Esophagus muscularis mucosa (tissue), 4 donors: ENCODE results near the gene PNPLA6. TPM values are rescaled to one million over a fixed set of nuclear protein-coding genes. Genes with fewer than 3 reads are reported as not detected.
"Not testable (repeated sequence)": the region's sequence is repeated elsewhere in the genome, so short reads cannot be mapped to it uniquely, and the experiment has no call there.

ENCODE experiments used
- DNase-seq: peaks from one replicate; pipeline ENCODE4 v3.0.0-alpha.2; 2017; ENCODE audit errors: extremely low spot score
- H3K27ac ChIP-seq, 4 donors: fragments of 200-600 bp; sonication (generic); replicated peaks in 1 of 4; 1 replicate in 3 of 4; 2 replicates in 1 of 4; pipeline ENCODE4 v1.5.1; 2016 to 2019; ENCODE audit warnings: mild to moderate bottlenecking in 1 of 4
- H3K27me3 ChIP-seq, 4 donors: fragments of 200-600 bp; sonication (generic); one replicate each; pipeline versions ENCODE4 v1.5.1 to v1.6.0; 2016 to 2019
- H3K36me3 ChIP-seq, 4 donors: fragments of 200-600 bp; sonication (generic); one replicate each; pipeline ENCODE4 v1.5.1; 2016 to 2019
- H3K4me1 ChIP-seq, 4 donors: fragments of 200-600 bp; sonication (generic); one replicate each; pipeline ENCODE4 v1.5.1; 2016 to 2019
- H3K4me3 ChIP-seq, 4 donors: fragments of 200-600 bp; sonication (generic); 1 replicate in 2 of 4; 2 replicates in 2 of 4; pipeline ENCODE4 v1.5.1; 2016 to 2019; ENCODE audit warnings: mild to moderate bottlenecking in 4 of 4, moderate library complexity in 1 of 4
- H3K9me3 ChIP-seq, 4 donors: fragments of 200-600 bp; sonication (generic); 1 replicate in 3 of 4; 2 replicates in 1 of 4; pipeline ENCODE4 v1.5.1; 2016 to 2019
- EP300 ChIP-seq: sonication (generic); formaldehyde crosslinking; IDR thresholded peaks from one replicate; pipeline ENCODE4 v1.6.1; 2017; ENCODE audit warnings: antibody characterized with exemption
- POLR2A ChIP-seq: fragments of 450-650 bp; IDR thresholded peaks from one replicate; pipeline ENCODE4 v1.6.1; 2017; ENCODE audit warnings: antibody characterized with exemption, moderate library complexity, mild to moderate bottlenecking, low read depth
- POLR2AphosphoS5 ChIP-seq, 2 donors: sonication (generic); formaldehyde crosslinking; IDR thresholded peaks; one replicate each; pipeline ENCODE4 v1.6.1; 2017; ENCODE audit warnings: antibody characterized with exemption in 2 of 2
- WGBS: methylation state at CpG from one replicate; pipeline ENCODE4 v1.1.5; 2018; 5-methylcytosine and 5-hydroxymethylcytosine counted together
- intact Hi-C: fragments of 100-400 bp; cut with DNase I; formaldehyde crosslinking; loops from one replicate; pipeline ENCODE4 v1.15.1; 2023
- total RNA-seq, 4 donors: library from RNA; depleted of rRNA; stranded (reverse); fragments of >200 nt; gene quantifications; one replicate each; pipeline versions ENCODE4 v1.1.0 to v1.2.1, GENCODE V29; 2016
- TF ChIP-seq, protein P1 (sequence below), 3 experiments: fragments of 200-600 bp in 2 of 3; fragments of 450-650 bp in 1 of 3; sonication (generic) in 2 of 3; IDR thresholded peaks; one replicate each; pipeline ENCODE4 v1.5.1; 2017 to 2019; ENCODE audit warnings: antibody characterized with exemption in 3 of 3, mild to moderate bottlenecking in 2 of 3, moderate library complexity in 1 of 3

The PNPLA6 gene
- total RNA-seq, 4 donors from 2014 or later = 58.1 to 156 (median 85.7) TPM

- TF ChIP-seq, protein P1, sequence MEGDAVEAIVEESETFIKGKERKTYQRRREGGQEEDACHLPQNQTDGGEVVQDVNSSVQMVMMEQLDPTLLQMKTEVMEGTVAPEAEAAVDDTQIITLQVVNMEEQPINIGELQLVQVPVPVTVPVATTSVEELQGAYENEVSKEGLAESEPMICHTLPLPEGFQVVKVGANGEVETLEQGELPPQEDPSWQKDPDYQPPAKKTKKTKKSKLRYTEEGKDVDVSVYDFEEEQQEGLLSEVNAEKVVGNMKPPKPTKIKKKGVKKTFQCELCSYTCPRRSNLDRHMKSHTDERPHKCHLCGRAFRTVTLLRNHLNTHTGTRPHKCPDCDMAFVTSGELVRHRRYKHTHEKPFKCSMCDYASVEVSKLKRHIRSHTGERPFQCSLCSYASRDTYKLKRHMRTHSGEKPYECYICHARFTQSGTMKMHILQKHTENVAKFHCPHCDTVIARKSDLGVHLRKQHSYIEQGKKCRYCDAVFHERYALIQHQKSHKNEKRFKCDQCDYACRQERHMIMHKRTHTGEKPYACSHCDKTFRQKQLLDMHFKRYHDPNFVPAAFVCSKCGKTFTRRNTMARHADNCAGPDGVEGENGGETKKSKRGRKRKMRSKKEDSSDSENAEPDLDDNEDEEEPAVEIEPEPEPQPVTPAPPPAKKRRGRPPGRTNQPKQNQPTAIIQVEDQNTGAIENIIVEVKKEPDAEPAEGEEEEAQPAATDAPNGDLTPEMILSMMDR (IDR thresholded peaks at IDR 0.05) = peak; percentile 13 to 37 (median 19)
- no peak for TF ChIP-seq EP300
- peak in 1 of 2 donors; percentile 11 for TF ChIP-seq POLR2AphosphoS5 (IDR thresholded peaks at IDR 0.05)
- TF ChIP-seq POLR2A = no peak
- Histone ChIP-seq H3K36me3 (peaks cover 19 to 57% (median 44%) of the 10 kb centered on the region in 4 donors), H3K4me3 (peak overlapping the region; percentile 78 to 91 (median 88)), H3K4me1 (peaks cover 13 to 28% (median 25%) of the 10 kb centered on the region in 4 donors), H3K27me3 (no peaks in the 10 kb centered on the region), H3K27ac (peak overlapping the region; percentile 90 to 97 (median 94)), H3K9me3 (no peaks in the 10 kb centered on the region)
- WGBS = 0% methylated on average over 18 of the region's 27 CpGs
- intact Hi-C loops = loop anchor here (5.0 to 10.0 kb wide), 2 partner anchors 42 to 180 kb away; no protein-coding TSS in a partner anchor
- DNase-seq = peak; percentile 95
Observed at GRCh38 chr19:7534531-7535046, 928 bp upstream of the PNPLA6 start.

- DNase-seq = no peak
- Histone ChIP-seq H3K9me3 (no peaks in the 10 kb centered on the region), H3K4me3 (peak overlapping the region; percentile 78 to 91 (median 88)), H3K27me3 (no peaks in the 10 kb centered on the region), H3K36me3 (peaks cover 34 to 57% (median 45%) of the 10 kb centered on the region in 4 donors), H3K4me1 (peaks cover 13 to 28% (median 25%) of the 10 kb centered on the region in 4 donors), H3K27ac (peak overlapping the region; percentile 90 to 97 (median 94))
- intact Hi-C loops = loop anchor here (10.0 kb wide), 1 partner anchor 181 kb away; no protein-coding TSS in a partner anchor
- WGBS = 37% methylated on average over 16 of the region's 30 CpGs
- TF ChIP-seq POLR2A (no peak), EP300 (no peak), POLR2AphosphoS5 (IDR thresholded peaks at IDR 0.05) (no peak)
- TF ChIP-seq, protein P1 (IDR thresholded peaks at IDR 0.05) = no peak
Observed at GRCh38 chr19:7535998-7536695, 630 bp downstream of the PNPLA6 start.

DNA sequence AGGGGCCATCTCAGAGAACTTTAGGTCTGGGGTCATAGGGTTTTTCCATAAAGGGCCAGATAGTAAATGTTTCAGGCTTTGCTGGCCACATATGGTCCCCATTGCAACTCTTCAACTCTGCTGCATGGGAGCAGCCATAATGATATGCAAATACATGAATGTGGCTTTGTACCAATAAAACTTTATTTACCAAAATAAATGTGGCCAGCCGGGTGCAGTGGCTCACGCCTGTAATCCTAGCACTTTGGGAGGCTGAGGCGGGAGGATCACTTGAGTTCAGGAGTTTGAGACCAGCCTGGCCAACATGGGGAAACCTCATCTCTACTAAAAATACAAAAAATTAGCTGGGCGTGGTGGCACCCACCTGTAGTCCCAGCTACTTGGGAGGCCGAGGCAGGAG is 3.5 kb downstream of the PNPLA6 start:
- H3K4me1 ChIP-seq = peaks cover 5 to 18% (median 15%) of the 10 kb centered on the region in 4 donors
- 94% methylated on average over 2 of the region's 5 CpGs for WGBS
- not testable (repeated sequence) for H3K27ac ChIP-seq, DNase-seq, H3K9me3 ChIP-seq, H3K27me3 ChIP-seq, H3K4me3 ChIP-seq
- intact Hi-C loops = loop anchor here (10.0 kb wide), 1 partner anchor 184 kb away; no protein-coding TSS in a partner anchor
- H3K36me3 ChIP-seq = peaks cover 55 to 71% (median 63%) of the 10 kb centered on the region in 4 donors

- intact Hi-C loops = loop anchor here (10.0 kb wide), 1 partner anchor 185 kb away; no protein-coding TSS in a partner anchor
- H3K4me3 ChIP-seq = no peak overlapping the region
- H3K4me1 ChIP-seq = peaks cover 5 to 18% (median 13%) of the 10 kb centered on the region in 4 donors
- H3K9me3 ChIP-seq = no peaks in the 10 kb centered on the region
- TF ChIP-seq POLR2A (no peak), POLR2AphosphoS5 (IDR thresholded peaks at IDR 0.05) (no peak), EP300 (no peak)
- TF ChIP-seq, protein P1 (IDR thresholded peaks at IDR 0.05) = no peak
- no peaks in the 10 kb centered on the region for H3K27me3 ChIP-seq
- peaks cover 58 to 81% (median 70%) of the 10 kb centered on the region in 4 donors for H3K36me3 ChIP-seq
- DNase-seq = no peak
- 94% methylated on average over 11 of the region's 28 CpGs for WGBS
- H3K27ac ChIP-seq = no peak overlapping the region
Observed at GRCh38 chr19:7539827-7540425, 4.4 kb downstream of the PNPLA6 start.
